Measurements from ENCODE around the gene CDC42EP5. TPM values are rescaled to one million over a fixed set of nuclear protein-coding genes. Genes with fewer than 3 reads are reported as not detected.

Gene CDC42EP5
- total RNA-seq, 2 experiments from 2014 or later: not detected

- H3K9me3 ChIP-seq (ENCODE audit: low read length): no peaks in the 10 kb centered on the region
- no peak for TF ChIP-seq EZH2phosphoT487 (IDR thresholded peaks at IDR 0.05; ENCODE audit: borderline replicate concordance, low read depth, low read length)
- TF ChIP-seq CTCF (conservative IDR thresholded peaks at IDR 0.05; ENCODE audit: low read length): no peak
- peaks cover 22% of the 10 kb centered on the region for H3K79me2 ChIP-seq (ENCODE audit: insufficient read depth, low read depth, low read length)
- H3K9me2 ChIP-seq (ENCODE audit: insufficient read depth, low read length): no peaks in the 10 kb centered on the region
- H4K20me1 ChIP-seq (ENCODE audit: insufficient read depth, low read length): peaks cover 18% of the 10 kb centered on the region
- intact Hi-C loops (cut with micrococcal nuclease; ENCODE audit: unreplicated experiment): no loop called here
- peaks cover 13% of the 10 kb centered on the region for H3K4me1 ChIP-seq (ENCODE audit: insufficient read depth, low read length, poor library complexity, severe bottlenecking)
- peaks cover 95% of the 10 kb centered on the region for H3K36me3 ChIP-seq (ENCODE audit: insufficient read depth, low read length)
- POLR2A ChIA-PET: no interaction called here
- CTCF ChIA-PET (ENCODE audit: unreplicated experiment): no interaction called here
- H3K4me3 ChIP-seq (ENCODE audit: low read depth, low read length, poor library complexity, severe bottlenecking): no peak overlapping the region
- no peak for DNase-seq (ENCODE audit: low spot score)
- no peak overlapping the region for H3K27ac ChIP-seq (ENCODE audit: low read depth, low read length, poor library complexity, severe bottlenecking)
- no peak overlapping the region for H2AFZ ChIP-seq (ENCODE audit: low read length)
- H3K4me2 ChIP-seq (ENCODE audit: low read length): no peak overlapping the region
- no TSS peak for BruUV-seq (replicated peaks)
These were observed 18.1 kb downstream of the CDC42EP5 start for GRCh38 chr19:54454781-54455675.

- intact Hi-C loops (cut with micrococcal nuclease; ENCODE audit: unreplicated experiment): no loop called here
- no peak for DNase-seq (ENCODE audit: low spot score)
- H3K4me1 ChIP-seq (ENCODE audit: insufficient read depth, low read length, poor library complexity, severe bottlenecking): peaks cover 13% of the 10 kb centered on the region
- no peak overlapping the region for H3K27ac ChIP-seq (ENCODE audit: low read depth, low read length, poor library complexity, severe bottlenecking)
- H3K9me3 ChIP-seq (ENCODE audit: low read length): no peaks in the 10 kb centered on the region
- no peaks in the 10 kb centered on the region for H3K9me2 ChIP-seq (ENCODE audit: insufficient read depth, low read length)
- no peak overlapping the region for H3K4me2 ChIP-seq (ENCODE audit: low read length)
- peaks cover 29% of the 10 kb centered on the region for H3K79me2 ChIP-seq (ENCODE audit: insufficient read depth, low read depth, low read length)
- H3K4me3 ChIP-seq (ENCODE audit: low read depth, low read length, poor library complexity, severe bottlenecking): no peak overlapping the region
- H2AFZ ChIP-seq (ENCODE audit: low read length): no peak overlapping the region
- ChIA-PET CTCF (ENCODE audit: unreplicated experiment) (no interaction called here), POLR2A (no interaction called here)
- TF ChIP-seq EZH2phosphoT487 (IDR thresholded peaks at IDR 0.05; ENCODE audit: borderline replicate concordance, low read depth, low read length): no peak
- TF ChIP-seq CTCF (conservative IDR thresholded peaks at IDR 0.05; ENCODE audit: low read length): no peak
- H3K36me3 ChIP-seq (ENCODE audit: insufficient read depth, low read length): peaks cover 90% of the 10 kb centered on the region
- peaks cover 22% of the 10 kb centered on the region for H4K20me1 ChIP-seq (ENCODE audit: insufficient read depth, low read length)
- BruUV-seq (replicated peaks): no TSS peak
These were observed 18.9 kb downstream of the CDC42EP5 start for GRCh38 chr19:54453921-54454780.

All from OCI-LY7 (cell line).